Measurements from ENCODE around the gene ZNF12. TPM values are rescaled to one million over a fixed set of nuclear protein-coding genes. Genes with fewer than 3 reads are reported as not detected.
A peak's percentile ranks its signal among the peaks of the same experiment; 100 is the strongest.
"Not testable (repeated sequence)": the region's sequence is repeated elsewhere in the genome, so short reads cannot be mapped to it uniquely, and the experiment has no call there.

The ZNF12 gene
- total RNA-seq (2014; rRNA removed; shearing (Covaris generic)) = 17.5 and 27.3 TPM in 2 replicates

DNA sequence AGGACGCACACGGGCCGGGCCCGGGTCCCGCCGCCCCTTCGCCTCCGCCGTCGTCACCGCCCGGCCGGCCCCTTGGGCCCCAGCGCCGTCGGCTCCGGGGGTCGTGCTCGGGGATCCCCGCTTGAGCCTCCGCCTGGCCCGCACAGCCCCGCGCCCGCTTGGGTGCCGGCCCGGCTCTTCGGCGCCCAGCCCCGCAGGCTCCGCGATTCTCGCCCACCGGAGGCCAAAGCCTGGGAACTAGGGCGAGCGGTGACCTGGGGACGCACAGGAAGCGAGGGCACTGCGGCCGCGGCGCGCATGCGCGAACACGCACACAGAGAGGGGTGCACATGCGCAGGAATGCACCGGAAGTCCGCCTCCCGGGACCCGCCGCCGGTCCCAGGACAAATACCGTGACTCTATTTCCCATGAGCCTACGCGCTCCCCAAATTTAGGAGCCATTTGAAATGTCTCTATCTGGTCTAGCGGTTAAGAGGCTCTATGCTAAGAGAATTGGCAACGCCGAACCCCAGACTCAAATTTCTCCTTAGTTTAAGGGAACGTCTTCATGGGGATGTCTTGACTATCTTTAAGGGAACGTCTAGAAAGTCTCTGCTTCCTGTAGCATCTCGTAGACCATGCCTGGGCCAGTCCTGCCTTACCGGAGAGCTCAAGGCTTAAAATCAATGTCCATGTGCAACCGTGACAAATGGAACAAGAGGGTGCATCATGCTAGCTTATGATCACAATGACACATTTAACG, at the start of gene ZNF12:
ZNF12 (minus strand) TSS at position 282 of the 742 bp plus-strand sequence. CDS start 1,774 bp downstream, outside the sequence.
- peak; percentile 99 for DNase-seq (ENCODE audit: low spot score)

DNA sequence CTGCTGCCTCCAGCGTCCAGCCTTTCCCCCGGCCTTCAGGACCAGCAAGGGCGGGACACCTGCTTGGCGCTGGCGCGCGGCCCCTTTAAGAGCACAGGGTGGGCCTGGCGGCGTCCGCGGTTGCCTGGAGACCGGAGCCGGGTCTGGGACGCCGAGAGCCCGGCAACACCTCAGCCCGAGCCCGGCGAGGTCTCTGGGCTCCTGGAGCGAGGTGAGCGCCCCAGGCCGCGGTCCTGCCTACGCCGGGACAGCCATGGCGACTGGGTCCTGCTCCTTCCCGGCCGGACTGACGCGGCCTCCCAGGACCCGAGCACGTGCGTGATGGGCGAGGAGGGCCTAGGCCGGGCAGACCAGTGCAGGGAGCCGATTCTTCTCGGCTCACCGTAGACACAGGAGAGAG, 47.2 kb upstream of the ZNF12 start, which contains the start of gene RSPH10B2:
RSPH10B2 (plus strand) TSS at position 140 of the 400 bp plus-strand sequence. CDS start 3,575 bp downstream, outside the sequence.
- DNase-seq (ENCODE audit: low spot score) = not testable (repeated sequence)

DNA sequence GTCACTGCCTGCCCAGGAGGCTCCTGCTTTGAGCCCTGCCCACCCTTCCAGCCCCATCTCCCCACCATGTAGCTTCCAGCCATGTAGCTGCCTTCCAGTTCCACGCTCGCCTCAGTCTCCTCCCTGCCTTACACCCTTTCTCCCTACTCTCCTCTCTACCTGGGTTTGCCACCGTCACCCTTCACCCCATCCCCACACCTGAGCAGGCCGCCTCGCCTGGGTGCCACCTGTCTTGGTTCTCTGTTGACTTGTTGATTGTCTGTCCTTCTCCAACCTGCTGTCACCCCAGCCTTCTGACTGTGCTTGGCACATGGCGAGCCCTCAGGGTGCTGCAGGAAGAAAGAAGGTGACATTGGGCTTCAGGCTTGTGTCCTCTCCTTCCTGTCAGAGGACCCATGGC, 43.4 kb upstream of the ZNF12 start:
- not testable (repeated sequence) for DNase-seq (ENCODE audit: low spot score)

GRCh38 chr7:6749335-6749734, 42.6 kb upstream of the ZNF12 start:
- DNase-seq (ENCODE audit: low spot score) = not testable (repeated sequence)

DNA sequence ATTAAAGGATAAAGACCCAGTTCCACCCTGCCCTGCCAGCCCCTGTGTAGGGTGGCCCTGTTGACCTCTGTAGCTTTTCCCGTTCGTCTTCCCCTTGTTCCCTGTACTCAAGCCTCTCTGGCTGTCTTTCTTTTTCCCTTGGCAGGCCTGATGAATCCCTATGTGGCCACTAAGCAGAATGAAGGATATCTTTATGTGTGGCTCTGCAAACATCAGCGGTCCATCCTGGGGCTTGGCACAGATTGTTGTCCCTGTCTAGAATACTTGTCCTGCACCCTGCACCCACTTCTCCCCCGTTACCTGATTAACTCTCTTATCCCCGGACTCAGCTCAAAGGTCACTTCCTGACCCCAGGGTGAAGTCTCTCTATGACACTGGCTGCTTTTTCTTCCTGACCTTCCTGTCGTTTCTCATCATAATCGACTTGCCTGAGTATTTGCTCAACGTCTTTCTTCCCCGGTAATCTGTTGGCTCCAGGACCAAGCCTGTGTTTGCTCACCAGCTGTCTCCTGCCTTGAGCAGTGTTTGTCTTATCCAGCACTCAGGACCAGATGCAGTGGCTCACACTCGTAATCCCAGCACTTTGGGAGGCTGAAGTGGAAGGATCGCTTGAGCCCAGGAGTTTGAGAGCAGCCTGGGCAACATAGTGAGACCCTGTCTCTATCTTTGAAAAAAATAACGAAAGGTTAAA, 37.8 kb upstream of the ZNF12 start:
- DNase-seq (ENCODE audit: low spot score) = not testable (repeated sequence)

- DNase-seq (ENCODE audit: low spot score) = not testable (repeated sequence)
Measured at GRCh38 chr7:6738415-6738814, 31.7 kb upstream of the ZNF12 start.

GRCh38 chr7:6730343-6730633, 23.5 kb upstream of the ZNF12 start:
- no peak for DNase-seq (ENCODE audit: low spot score)

DNA sequence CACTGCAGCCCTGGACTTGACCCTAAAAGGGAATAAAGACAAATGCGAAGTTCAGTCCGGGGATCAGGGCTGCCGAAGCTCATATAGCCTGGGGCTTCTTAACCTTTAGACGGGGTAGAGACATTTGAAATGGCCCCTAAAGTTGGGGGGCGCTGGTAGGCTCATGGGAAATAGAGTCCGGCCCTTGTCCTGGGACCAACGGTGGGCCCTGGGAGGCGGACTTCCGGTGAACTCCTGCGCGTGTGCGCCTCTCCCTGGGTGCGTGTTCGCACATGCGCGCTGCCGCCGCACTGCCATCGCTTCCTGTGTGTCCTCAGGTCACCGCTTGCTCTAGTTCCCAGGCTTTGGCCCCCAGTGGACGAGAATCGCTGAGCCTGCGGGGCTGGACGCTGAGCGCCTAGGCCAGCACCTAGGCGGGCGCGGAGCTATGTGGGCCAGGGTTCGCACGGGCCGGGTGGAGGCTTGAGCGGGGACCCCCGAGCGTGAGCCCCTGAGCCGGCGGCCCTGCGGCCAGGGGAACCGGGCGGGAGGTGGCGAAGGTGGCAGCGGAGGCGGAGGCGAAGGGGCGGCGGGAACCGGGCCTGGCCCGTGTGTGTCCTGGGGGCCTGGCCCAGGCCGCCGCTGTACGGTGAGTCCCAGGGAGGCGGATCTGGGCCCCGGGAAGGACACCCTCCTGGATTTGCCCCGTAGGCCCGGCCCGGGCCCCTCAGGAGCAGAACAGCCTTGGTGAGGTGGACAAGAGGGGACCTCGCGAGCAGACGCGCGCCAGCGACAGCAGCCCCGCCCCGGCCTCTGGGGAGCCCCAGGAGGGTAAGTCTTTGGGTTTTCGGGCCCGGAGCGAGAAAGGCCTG, 23.0 kb upstream of the ZNF12 start:
- DNase-seq (ENCODE audit: low spot score) = peak; percentile 98

DNA sequence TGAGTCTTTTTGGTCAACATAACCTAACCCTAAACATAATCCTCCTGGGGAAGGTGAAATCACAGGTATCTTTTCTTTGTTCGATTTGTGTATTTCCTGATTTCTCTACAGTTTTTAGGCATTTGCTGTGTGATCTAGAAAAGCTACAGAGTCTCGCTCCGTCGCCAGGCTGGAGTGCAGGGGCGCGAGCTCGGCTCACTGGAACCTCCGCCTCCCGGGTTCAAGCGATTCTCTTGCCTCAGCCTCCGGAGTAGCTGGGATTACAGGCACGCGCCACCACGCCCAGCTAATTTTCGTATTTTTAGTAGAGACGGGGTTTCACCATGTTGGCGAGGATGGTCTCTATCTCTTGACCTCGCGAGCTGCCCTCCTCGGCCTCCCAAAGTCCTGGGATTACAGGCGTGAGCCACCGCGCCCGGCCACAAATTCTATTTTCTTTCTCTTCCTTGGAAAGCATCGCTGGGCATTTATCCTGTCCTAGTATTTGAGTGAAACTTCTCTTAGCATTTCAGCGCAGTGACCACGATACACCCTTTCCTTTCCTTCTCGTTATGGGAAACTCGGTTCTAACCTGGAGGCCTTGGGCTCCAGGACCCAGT, 22.2 kb upstream of the ZNF12 start:
- not testable (repeated sequence) for DNase-seq (ENCODE audit: low spot score)

GRCh38 chr7:6727663-6728062, 20.9 kb upstream of the ZNF12 start:
- DNase-seq (ENCODE audit: low spot score) = no peak

- DNase-seq (ENCODE audit: low spot score) = not testable (repeated sequence)
Measured at GRCh38 chr7:6726341-6726740, 19.6 kb upstream of the ZNF12 start.

GRCh38 chr7:6725003-6725402, 18.3 kb upstream of the ZNF12 start:
- no peak for DNase-seq (ENCODE audit: low spot score)

- DNase-seq (ENCODE audit: low spot score) = not testable (repeated sequence)
Measured at GRCh38 chr7:6724351-6724750, 17.6 kb upstream of the ZNF12 start.

DNA sequence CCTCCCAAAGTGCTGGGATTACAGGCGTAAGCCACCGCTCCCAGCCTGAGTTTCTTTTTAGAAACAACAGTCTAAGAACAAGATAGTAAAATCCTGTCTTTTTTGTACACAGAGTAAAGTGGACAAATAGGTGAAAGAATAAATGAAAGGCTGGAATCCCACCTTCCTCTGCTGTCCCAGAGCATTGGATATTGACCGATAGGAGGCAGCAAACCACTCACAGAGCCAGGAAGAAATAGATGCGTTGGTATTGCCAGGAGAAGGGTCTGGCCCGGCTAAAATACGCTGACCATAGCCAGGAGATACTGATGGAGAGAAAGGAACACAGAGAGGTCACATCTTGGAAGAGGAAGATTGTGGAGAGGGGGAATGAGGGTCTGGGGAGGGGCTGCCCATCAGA, 11.4 kb upstream of the ZNF12 start:
- no peak for DNase-seq (ENCODE audit: low spot score)

DNA sequence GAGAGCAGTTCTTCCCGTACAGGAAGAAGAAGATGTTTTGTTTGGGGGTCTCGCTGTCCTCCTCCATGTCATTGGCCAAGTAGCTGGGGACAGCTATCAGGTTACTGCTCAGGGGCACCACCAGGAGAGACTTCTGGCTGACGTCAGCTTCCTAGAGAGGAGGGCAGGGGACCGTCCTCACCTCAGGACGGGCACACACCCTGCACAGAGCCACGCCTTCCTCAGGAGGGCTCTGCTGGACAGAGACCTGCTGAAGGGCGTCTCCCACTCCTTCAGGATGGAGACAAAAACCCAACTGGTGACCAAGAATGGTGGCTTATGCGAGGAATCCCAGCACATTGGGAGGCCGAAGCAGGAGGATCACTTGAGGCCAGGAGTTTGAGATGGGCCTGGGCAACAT, 9.2 kb upstream of the ZNF12 start:
- not testable (repeated sequence) for DNase-seq (ENCODE audit: low spot score)

DNA sequence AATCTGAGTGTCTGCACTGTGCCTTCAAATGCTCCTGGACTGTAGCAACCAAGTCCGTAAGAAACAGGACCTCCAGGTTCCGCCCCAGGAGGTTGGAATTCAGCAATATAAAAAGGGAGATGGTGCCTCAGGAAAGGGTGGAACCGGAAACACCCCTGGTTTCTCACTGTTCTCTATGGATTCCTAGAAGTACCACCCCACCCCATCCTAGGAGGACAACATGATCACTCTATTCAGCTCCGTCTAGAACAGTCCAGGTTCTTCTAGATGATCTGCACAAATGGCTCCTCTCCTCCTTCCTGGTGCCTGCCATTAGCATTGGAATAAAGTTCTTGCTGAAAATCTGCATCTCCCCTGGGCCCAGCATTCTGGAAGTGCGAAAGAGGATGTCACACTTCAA, 7.6 kb upstream of the ZNF12 start:
- DNase-seq (ENCODE audit: low spot score) = no peak

DNA sequence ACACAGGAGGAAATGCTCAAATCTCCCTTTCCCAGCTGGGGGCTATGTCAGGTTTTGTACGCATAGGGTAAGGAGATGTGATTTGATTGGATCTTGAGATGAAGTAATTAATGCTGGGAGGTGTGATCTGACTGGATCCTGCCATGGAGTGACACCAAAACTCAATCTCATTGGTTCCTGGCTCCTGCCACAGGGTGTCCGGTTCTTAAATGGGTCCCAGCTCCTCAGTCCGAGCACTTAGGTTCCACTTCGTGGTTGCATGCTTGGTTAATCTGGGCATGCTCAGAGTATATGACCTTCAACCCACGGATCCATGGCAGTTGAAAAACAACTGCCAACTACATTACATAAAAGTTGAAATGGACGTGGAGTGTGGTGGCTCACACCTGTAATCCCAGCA, 3.1 kb upstream of the ZNF12 start:
- DNase-seq (ENCODE audit: low spot score) = peak; percentile 59

GRCh38 chr7:6708304-6708703, 1.6 kb upstream of the ZNF12 start:
- DNase-seq (ENCODE audit: low spot score) = no peak

GRCh38 chr7:6705959-6706665, 635 bp downstream of the ZNF12 start:
- no peak for DNase-seq (ENCODE audit: low spot score)

DNA sequence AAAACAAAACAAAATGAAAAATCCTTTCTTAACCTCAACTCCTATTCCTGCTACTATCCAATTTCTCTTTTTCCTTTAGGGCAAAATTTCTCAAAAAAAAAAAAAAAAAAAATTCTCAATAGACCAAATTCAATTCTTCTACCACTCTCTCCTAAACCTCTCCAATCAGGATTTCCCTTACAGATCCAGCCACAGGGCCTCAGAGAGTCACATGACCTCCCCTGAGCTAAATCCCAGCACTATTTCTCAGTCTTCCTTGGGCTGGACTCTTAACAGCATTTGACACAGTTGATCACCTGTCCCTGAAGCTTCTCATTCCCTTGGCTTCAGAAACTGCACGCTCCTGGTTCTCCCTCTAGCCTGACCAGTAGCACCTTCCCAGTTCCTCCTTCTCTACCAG, 4.9 kb downstream of the ZNF12 start:
- no peak for DNase-seq (ENCODE audit: low spot score)

DNA sequence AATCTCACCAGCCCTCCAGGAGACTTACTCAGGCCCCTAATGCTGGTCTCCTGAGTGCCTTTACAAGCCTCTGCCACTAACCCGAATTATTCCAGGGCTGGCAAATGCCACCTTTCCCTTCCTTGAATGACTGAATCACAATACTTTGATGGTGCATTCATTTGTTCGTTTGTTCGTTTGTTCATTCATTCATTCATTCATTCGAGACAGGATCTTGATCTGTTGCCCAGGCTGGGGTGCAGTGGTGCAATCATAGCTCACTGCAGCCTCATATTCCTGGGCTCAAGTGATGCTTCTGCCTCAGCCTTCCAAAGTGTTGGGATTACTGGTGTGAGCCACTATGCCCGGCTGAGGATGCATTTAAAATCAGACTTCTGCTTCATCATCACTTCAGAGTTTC, 6.0 kb downstream of the ZNF12 start:
- no peak for DNase-seq (ENCODE audit: low spot score)

Measured in H4 (cell line).